Neural cell (in vitro differentiated cells): ENCODE measurements around the gene LEUTX. TPM values are rescaled to one million over a fixed set of nuclear protein-coding genes. Genes with fewer than 3 reads are reported as not detected.

ENCODE experiments used
- H2AFZ ChIP-seq: fragments of 200-600, 300-800 bp; sonication (generic), shearing (Covaris generic); 2 replicates; pipeline ENCODE4 v1.6.0; 2014; ENCODE audit warnings: low read depth, mild to moderate bottlenecking, antibody characterized with exemption, low read length, moderate library complexity
- H3F3A ChIP-seq: fragments of 200-600 bp; shearing (Covaris generic); 2 replicates; pipeline ENCODE4 v1.6.1; 2016; ENCODE audit warnings: mild to moderate bottlenecking, moderate library complexity, mixed read lengths, antibody characterized with exemption, low read length; ENCODE audit not compliant: insufficient read depth, poor library complexity, severe bottlenecking
- H3K27ac ChIP-seq: fragments of 200-600, 300-800 bp; sonication (generic), shearing (Covaris generic); 2 replicates; pipeline ENCODE4 v1.5.1; 2014; ENCODE audit warnings: mild to moderate bottlenecking, low read length, moderate library complexity
- H3K27me3 ChIP-seq: fragments of 300-800, 200-600 bp; sonication (generic), shearing (Covaris generic); 2 replicates; pipeline ENCODE4 v1.6.0; 2014; ENCODE audit warnings: mild to moderate bottlenecking, low read depth, low read length, moderate library complexity; ENCODE audit not compliant: insufficient read depth
- H3K36me3 ChIP-seq: fragments of 300-800, 200-600 bp; sonication (generic), shearing (Covaris generic); 2 replicates; pipeline ENCODE4 v1.5.1; 2014; ENCODE audit warnings: mild to moderate bottlenecking, antibody characterized with exemption, low read length, moderate library complexity; ENCODE audit not compliant: insufficient read depth
- H3K4me2 ChIP-seq: fragments of 300-800, 200-600 bp; sonication (generic), shearing (Covaris generic); 2 replicates; pipeline ENCODE4 v1.6.0; 2014; ENCODE audit warnings: mild to moderate bottlenecking, low read length
- H3K4me3 ChIP-seq: fragments of 300-800, 200-600 bp; sonication (generic), shearing (Covaris generic); 2 replicates; pipeline ENCODE4 v1.5.1; 2014; ENCODE audit warnings: mild to moderate bottlenecking, low read length, moderate library complexity
- H3K79me2 ChIP-seq: fragments of 200-600 bp; shearing (Covaris generic); replicated peaks from 2 replicates; pipeline ENCODE4 v1.6.0; 2014; ENCODE audit warnings: mild to moderate bottlenecking, low read length, moderate library complexity; ENCODE audit not compliant: insufficient read depth
- H3K9ac ChIP-seq: fragments of 300-800, 200-600 bp; sonication (generic), shearing (Covaris generic); 2 replicates; pipeline ENCODE4 v1.6.1; 2016; ENCODE audit warnings: mild to moderate bottlenecking, low read length, mixed read lengths
- H3K9me2 ChIP-seq: fragments of 200-600 bp; shearing (Covaris generic); 2 replicates; pipeline ENCODE4 v1.6.1; 2016; ENCODE audit warnings: mild to moderate bottlenecking, low read length, mixed read lengths; ENCODE audit not compliant: insufficient read depth
- H3K9me3 ChIP-seq: fragments of 200-600, 300-800 bp; sonication (generic), shearing (Covaris generic); 2 replicates; pipeline ENCODE4 v1.6.1; 2016; ENCODE audit warnings: mild to moderate bottlenecking, mixed run types, low read length, moderate library complexity, mixed read lengths
- H4K20me1 ChIP-seq: fragments of 200-600 bp; shearing (Covaris generic); 2 replicates; pipeline ENCODE4 v1.6.1; 2016; ENCODE audit warnings: mild to moderate bottlenecking, mixed run types; ENCODE audit not compliant: insufficient read depth
- CTCF ChIP-seq: fragments of 450-650 bp; IDR thresholded peaks from 2 replicates; pipeline ENCODE4 v1.5.1; 2014; ENCODE audit warnings: antibody characterized with exemption, mild to moderate bottlenecking, moderate library complexity; ENCODE audit not compliant: poor library complexity, severe bottlenecking
- EP300 ChIP-seq: fragments of 450-650 bp; conservative IDR thresholded peaks from 2 replicates; pipeline ENCODE4 v1.6.1; 2014; ENCODE audit warnings: antibody characterized with exemption, mild to moderate bottlenecking, moderate library complexity; ENCODE audit not compliant: poor library complexity, severe bottlenecking
- EZH2 ChIP-seq: fragments of 200-600, 300-800 bp; shearing (Covaris generic), sonication (generic); IDR thresholded peaks from 2 replicates; pipeline ENCODE4 v1.6.1; 2014; ENCODE audit warnings: antibody characterized with exemption, low read length, borderline replicate concordance, mild to moderate bottlenecking; ENCODE audit not compliant: insufficient read depth, poor library complexity, severe bottlenecking
- MXI1 ChIP-seq: fragments of 450-650 bp; conservative IDR thresholded peaks from 2 replicates; pipeline ENCODE4 v1.6.1; 2014; ENCODE audit warnings: antibody characterized with exemption, mild to moderate bottlenecking; ENCODE audit not compliant: poor library complexity, severe bottlenecking
- POLR2AphosphoS5 ChIP-seq: IDR thresholded peaks from 2 replicates; pipeline ENCODE4 v1.6.1; 2012
- RAD21 ChIP-seq: fragments of 450-650 bp; conservative IDR thresholded peaks from 2 replicates; pipeline ENCODE4 v1.6.1; 2014; ENCODE audit warnings: antibody characterized with exemption, mild to moderate bottlenecking, moderate library complexity
- REST ChIP-seq: IDR thresholded peaks from 2 replicates; pipeline ENCODE4 v1.6.1; 2012; ENCODE audit warnings: borderline replicate concordance
- SMC3 ChIP-seq: fragments of 450-650 bp; conservative IDR thresholded peaks from 2 replicates; pipeline ENCODE4 v1.6.1; 2014; ENCODE audit warnings: antibody characterized with exemption, mild to moderate bottlenecking, moderate library complexity; ENCODE audit not compliant: poor library complexity
- TAF1 ChIP-seq: IDR thresholded peaks from 2 replicates; pipeline ENCODE4 v1.6.1; 2012; ENCODE audit warnings: low read depth
- polyA plus RNA-seq: library from polyadenylated mRNA; depleted of rRNA; stranded (reverse); fragments of >200 nt; gene quantifications from 2 replicates; pipeline ENCODE4 v1.2.3, GENCODE V29; 2014

The LEUTX gene
- polyA plus RNA-seq, 1 donor from 2014 or later: not detected

- Histone ChIP-seq H3K4me2 (no peak overlapping the region), H3K4me3 (no peak overlapping the region), H3K79me2 (no peaks in the 10 kb centered on the region), H3K27ac (peak overlapping the region; percentile 55), H3K27me3 (no peaks in the 10 kb centered on the region), H3K9ac (no peak overlapping the region), H3K36me3 (peaks cover 2% of the 10 kb centered on the region), H4K20me1 (no peaks in the 10 kb centered on the region), H3F3A (peaks cover 2% of the 10 kb centered on the region), H3K9me3 (no peaks in the 10 kb centered on the region), H3K9me2 (no peaks in the 10 kb centered on the region), H2AFZ (no peak overlapping the region)
- no peak for TF ChIP-seq EP300
- no peak for TF ChIP-seq RAD21
- no peak for TF ChIP-seq EZH2
Observed at GRCh38 chr19:39825531-39826076, 47.0 kb downstream of the LEUTX start.

- Histone ChIP-seq H3K9me3 (no peaks in the 10 kb centered on the region), H3K9ac (no peak overlapping the region), H4K20me1 (no peaks in the 10 kb centered on the region), H3K79me2 (peaks cover 7% of the 10 kb centered on the region), H2AFZ (no peak overlapping the region), H3K4me2 (no peak overlapping the region), H3K9me2 (no peaks in the 10 kb centered on the region), H3K27me3 (no peaks in the 10 kb centered on the region), H3K36me3 (peaks cover 6% of the 10 kb centered on the region), H3K27ac (no peak overlapping the region), H3F3A (peaks cover 2% of the 10 kb centered on the region), H3K4me3 (no peak overlapping the region)
- TF ChIP-seq TAF1 (no peak), SMC3 (no peak), EP300 (no peak), MXI1 (no peak), RAD21 (no peak), CTCF (no peak), POLR2AphosphoS5 (no peak), REST (no peak), EZH2 (no peak)
Observed at GRCh38 chr19:39826311-39826945, 47.8 kb downstream of the LEUTX start.
